ENCODE data around the gene ALDH1A3. TPM values are rescaled to one million over a fixed set of nuclear protein-coding genes. Genes with fewer than 3 reads are reported as not detected.

The ALDH1A3 gene
- total RNA-seq, 1 experiment from 2014 or later: 248 TPM

DNA sequence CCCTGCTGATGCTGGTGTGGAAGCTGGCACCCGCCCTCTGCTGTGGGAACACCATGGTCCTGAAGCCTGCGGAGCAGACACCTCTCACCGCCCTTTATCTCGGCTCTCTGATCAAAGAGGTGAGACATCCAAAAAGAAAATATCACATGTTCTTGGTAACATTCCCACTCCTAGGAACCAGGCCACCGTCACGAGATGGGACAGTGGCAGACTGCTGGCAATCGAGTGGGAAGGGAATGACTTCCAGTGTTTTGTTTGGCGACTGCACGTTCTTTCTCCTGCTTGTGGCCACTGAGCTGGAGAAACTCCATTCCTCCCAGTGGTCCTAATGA is 14.3 kb downstream of the ALDH1A3 start (continued):
- no peak for TF ChIP-seq EZH2 (IDR thresholded peaks at IDR 0.05)
- no peak for TF ChIP-seq POLR2AphosphoS5 (IDR thresholded peaks at IDR 0.05; ENCODE audit: low read depth, low read length)
- TF ChIP-seq EGR1 (IDR thresholded peaks at IDR 0.05; ENCODE audit: low read depth): no peak
- no peak for TF ChIP-seq SP1 (IDR thresholded peaks at IDR 0.05; ENCODE audit: low read depth)
- TF ChIP-seq, protein P1, sequence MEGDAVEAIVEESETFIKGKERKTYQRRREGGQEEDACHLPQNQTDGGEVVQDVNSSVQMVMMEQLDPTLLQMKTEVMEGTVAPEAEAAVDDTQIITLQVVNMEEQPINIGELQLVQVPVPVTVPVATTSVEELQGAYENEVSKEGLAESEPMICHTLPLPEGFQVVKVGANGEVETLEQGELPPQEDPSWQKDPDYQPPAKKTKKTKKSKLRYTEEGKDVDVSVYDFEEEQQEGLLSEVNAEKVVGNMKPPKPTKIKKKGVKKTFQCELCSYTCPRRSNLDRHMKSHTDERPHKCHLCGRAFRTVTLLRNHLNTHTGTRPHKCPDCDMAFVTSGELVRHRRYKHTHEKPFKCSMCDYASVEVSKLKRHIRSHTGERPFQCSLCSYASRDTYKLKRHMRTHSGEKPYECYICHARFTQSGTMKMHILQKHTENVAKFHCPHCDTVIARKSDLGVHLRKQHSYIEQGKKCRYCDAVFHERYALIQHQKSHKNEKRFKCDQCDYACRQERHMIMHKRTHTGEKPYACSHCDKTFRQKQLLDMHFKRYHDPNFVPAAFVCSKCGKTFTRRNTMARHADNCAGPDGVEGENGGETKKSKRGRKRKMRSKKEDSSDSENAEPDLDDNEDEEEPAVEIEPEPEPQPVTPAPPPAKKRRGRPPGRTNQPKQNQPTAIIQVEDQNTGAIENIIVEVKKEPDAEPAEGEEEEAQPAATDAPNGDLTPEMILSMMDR (IDR thresholded peaks at IDR 0.05 in 2 of 3, conservative IDR thresholded peaks at IDR 0.05 in 1 of 3; ENCODE audit: borderline replicate concordance in 1 of 3, insufficient read depth in 1 of 3, low read depth in 2 of 3, low read length in 2 of 3): no peak
- no peak for TF ChIP-seq SIN3A (IDR thresholded peaks at IDR 0.05; ENCODE audit: low read depth)
- no peak for TF ChIP-seq JUND (IDR thresholded peaks at IDR 0.05)

DNA sequence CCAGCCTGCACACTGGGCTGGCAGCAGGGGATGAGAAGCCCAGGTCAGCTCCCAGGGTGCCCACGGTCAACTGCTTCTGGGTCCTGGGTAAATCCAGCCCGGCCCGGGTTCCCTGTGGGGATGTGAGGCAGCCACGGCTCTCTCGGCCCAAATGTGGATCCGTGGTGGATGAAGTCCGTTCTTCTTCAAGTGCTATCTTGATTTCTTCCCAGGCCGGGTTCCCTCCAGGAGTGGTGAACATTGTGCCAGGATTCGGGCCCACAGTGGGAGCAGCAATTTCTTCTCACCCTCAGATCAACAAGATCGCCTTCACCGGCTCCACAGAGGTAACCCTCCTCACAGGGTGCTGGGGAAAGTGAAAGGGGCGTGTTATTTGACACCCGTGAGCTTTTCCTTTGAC is 16.1 kb downstream of the ALDH1A3 start:
- ATAC-seq (no peak), DNase-seq (ENCODE audit: low read depth, low spot score) (no peak)
- peaks cover 77% of the 10 kb centered on the region; the same call in 1 of the 2 replicates for H3K79me2 ChIP-seq (ENCODE audit: insufficient read depth, low read length)
- no peak for TF ChIP-seq CEBPB (IDR thresholded peaks at IDR 0.05; ENCODE audit: low read depth)
- TF ChIP-seq SIN3A (IDR thresholded peaks at IDR 0.05; ENCODE audit: low read depth): no peak
- TF ChIP-seq, protein P2, sequence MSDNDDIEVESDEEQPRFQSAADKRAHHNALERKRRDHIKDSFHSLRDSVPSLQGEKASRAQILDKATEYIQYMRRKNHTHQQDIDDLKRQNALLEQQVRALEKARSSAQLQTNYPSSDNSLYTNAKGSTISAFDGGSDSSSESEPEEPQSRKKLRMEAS (IDR thresholded peaks at IDR 0.05): no peak
- ChIA-PET POLR2A (no interaction called here), CTCF (no interaction called here), RAD21 (ENCODE audit: low non-redundant PET in 1 of 2, low total read pairs in 2 of 2, uncharacterized antibody in 2 of 2, unreplicated experiment in 2 of 2) (no interaction called here)
- no peak overlapping the region for H3K27ac ChIP-seq (ENCODE audit: low read depth, low read length)
- H3K9ac ChIP-seq (ENCODE audit: low read length): no peak overlapping the region
- H3K9me2 ChIP-seq (ENCODE audit: insufficient read depth): no peaks in the 10 kb centered on the region
- BruUV-seq (replicated peaks): no TSS peak
- no peaks in the 10 kb centered on the region for H3K27me3 ChIP-seq (ENCODE audit: insufficient read depth, low read length)
- H3K4me2 ChIP-seq (ENCODE audit: low read length): no peak overlapping the region
- H3K9me3 ChIP-seq (ENCODE audit: control insufficient read depth in 1 of 2, insufficient read depth in 1 of 2, low read depth in 1 of 2, low read length in 2 of 2): no peaks in the 10 kb centered on the region
- intact Hi-C loops (cut with micrococcal nuclease): no loop called here
- no peaks in the 10 kb centered on the region for H3K4me1 ChIP-seq (ENCODE audit: control insufficient read depth in 1 of 2, insufficient read depth in 2 of 2, low read length in 2 of 2)
- H2AFZ ChIP-seq (ENCODE audit: low read depth, low read length, poor library complexity, severe bottlenecking): no peak overlapping the region
- H3K4me3 ChIP-seq (replicated peaks in 1 of 2; ENCODE audit: low read depth in 1 of 2, low read length in 2 of 2): no peak overlapping the region
- H3K36me3 ChIP-seq (ENCODE audit: control insufficient read depth in 1 of 2, insufficient read depth in 2 of 2, low read length in 2 of 2): peaks cover 35 to 95% of the 10 kb centered on the region in 2 experiments
- peaks cover 13% of the 10 kb centered on the region; the same call in 1 of the 2 replicates for H4K20me1 ChIP-seq (ENCODE audit: insufficient read depth)

Data from HCT116 (cell line).